AG04450 (cell line): ENCODE data around the gene KCTD5. TPM values are rescaled to one million over a fixed set of nuclear protein-coding genes. Genes with fewer than 3 reads are reported as not detected.
A peak's percentile ranks its signal among the peaks of the same experiment; 100 is the strongest.

Experiments used
- CTCF ChIA-PET: fragments of 300-600, 350-600 bp; formaldehyde crosslinking; extraction: SDS; loops from one replicate; lab custom pipeline; 2022; ENCODE audit warnings: antibody characterized with exemption, inconsistent platforms; lab: Charles Lee
- POLR2A ChIA-PET: fragments of 350-600 bp; formaldehyde crosslinking; extraction: SDS; loops from one replicate; lab custom pipeline; 2021; ENCODE audit warnings: antibody characterized with exemption, inconsistent platforms; lab: Yijun Ruan, JAX
- DNase-seq: peaks from one replicate; pipeline ENCODE4 v3.0.0-alpha.2; 2011; ENCODE audit warnings: low read depth, low spot score
- H3K27ac ChIP-seq: one replicate; pipeline ENCODE4 v1.5.1; 2012; ENCODE audit warnings: low read depth, low read length, control low read depth
- H3K27me3 ChIP-seq: one replicate; pipeline ENCODE4 v1.6.0; 2012; ENCODE audit warnings: low read length; ENCODE audit not compliant: control insufficient read depth, insufficient read depth
- H3K4me3 ChIP-seq: 2 replicates; pipeline ENCODE4 v1.5.1; 2011; ENCODE audit warnings: mild to moderate bottlenecking, low read depth, low read length, control low read depth
- H3K9me3 ChIP-seq: 2 replicates; pipeline ENCODE4 v1.5.1; 2012; ENCODE audit warnings: low read length; ENCODE audit not compliant: control insufficient read depth, insufficient read depth
- CTCF ChIP-seq: IDR thresholded peaks from 2 replicates; pipeline ENCODE4 v1.5.1; 2011; ENCODE audit warnings: low read depth, low read length, control low read depth, inconsistent platforms
- polyA plus RNA-seq: library from polyadenylated mRNA; depleted of rRNA; stranded (reverse); fragments of >200 nt; gene quantifications from 2 replicates; pipeline ENCODE4 v1.2.3, GENCODE V29; 2011

Gene KCTD5
- polyA plus RNA-seq, 1 experiment, result 27.8 TPM

GRCh38 chr16:2745961-2746360 lies 63.6 kb downstream of the KCTD5 start:
- POLR2A ChIA-PET, result interaction anchor here (1.0 kb wide), 1 partner anchor 9 kb away, joined by 3 read pairs; no protein-coding TSS in a partner anchor
- Histone ChIP-seq H3K27me3 (no peaks in the 10 kb centered on the region), H3K9me3 (no peaks in the 10 kb centered on the region; the same call in 1 of the 2 replicates), H3K27ac (no peak overlapping the region), H3K4me3 (no peak overlapping the region)
- TF ChIP-seq CTCF, result no peak
- DNase-seq, result no peak
- CTCF ChIA-PET, result no interaction called here

GRCh38 chr16:2748757-2749455 lies 66.6 kb downstream of the KCTD5 start:
- Histone ChIP-seq H3K27ac (no peak overlapping the region), H3K4me3 (no peak overlapping the region), H3K9me3 (peaks cover 10% of the 10 kb centered on the region), H3K27me3 (no peaks in the 10 kb centered on the region)
- DNase-seq, result no peak
- TF ChIP-seq CTCF, result no peak
- POLR2A ChIA-PET, result no interaction called here
- CTCF ChIA-PET, result no interaction called here

DNA sequence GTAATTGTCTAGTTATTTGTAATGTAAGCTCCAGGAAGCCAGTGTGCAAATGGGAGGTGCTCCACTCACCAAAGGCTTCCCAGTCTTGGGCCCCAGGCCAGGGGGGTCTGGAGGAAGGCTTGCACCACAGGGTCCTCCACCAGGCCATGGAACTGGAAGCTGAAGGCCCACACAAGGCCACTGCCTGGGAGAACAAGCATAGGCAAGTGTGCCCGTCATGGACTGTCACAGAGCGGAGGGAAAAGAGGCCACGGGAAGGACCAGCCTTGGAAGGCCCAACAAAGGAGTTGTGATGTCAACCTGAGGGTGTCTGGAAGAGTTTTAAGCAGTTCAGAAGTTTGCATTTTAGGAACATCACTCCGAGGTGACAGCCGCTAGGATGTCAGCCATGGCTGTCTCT lies 67.2 kb downstream of the KCTD5 start:
- no peak for TF ChIP-seq CTCF
- POLR2A ChIA-PET, result no interaction called here
- H3K4me3 ChIP-seq, result no peak overlapping the region
- no peaks in the 10 kb centered on the region for H3K27me3 ChIP-seq
- no peak for DNase-seq
- peaks cover 10% of the 10 kb centered on the region for H3K9me3 ChIP-seq
- no peak overlapping the region for H3K27ac ChIP-seq
- CTCF ChIA-PET, result no interaction called here

DNA sequence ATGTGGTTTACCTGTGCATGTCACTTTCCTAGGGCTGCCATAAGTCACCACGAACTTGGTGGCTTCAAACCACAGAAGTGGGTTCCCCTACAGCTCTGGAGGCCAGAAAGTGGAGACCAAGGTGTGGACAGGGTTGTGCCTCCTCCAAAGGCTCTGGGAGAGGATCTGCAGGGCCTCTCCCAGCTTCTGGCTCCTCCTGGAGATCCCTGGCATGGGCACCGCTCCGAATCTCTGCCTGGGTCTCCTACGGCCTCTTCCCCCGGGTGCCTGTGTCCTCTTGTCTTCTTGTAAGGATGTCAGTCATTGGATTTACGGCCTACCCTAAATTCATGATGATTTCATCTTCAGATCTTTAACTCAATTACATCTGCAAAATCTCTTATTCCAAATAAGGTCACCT lies 67.6 kb downstream of the KCTD5 start:
- Histone ChIP-seq H3K4me3 (no peak overlapping the region), H3K27me3 (no peaks in the 10 kb centered on the region), H3K27ac (no peak overlapping the region), H3K9me3 (peaks cover 10% of the 10 kb centered on the region)
- POLR2A ChIA-PET, result no interaction called here
- TF ChIP-seq CTCF, result no peak
- no peak for DNase-seq
- CTCF ChIA-PET, result no interaction called here

DNA sequence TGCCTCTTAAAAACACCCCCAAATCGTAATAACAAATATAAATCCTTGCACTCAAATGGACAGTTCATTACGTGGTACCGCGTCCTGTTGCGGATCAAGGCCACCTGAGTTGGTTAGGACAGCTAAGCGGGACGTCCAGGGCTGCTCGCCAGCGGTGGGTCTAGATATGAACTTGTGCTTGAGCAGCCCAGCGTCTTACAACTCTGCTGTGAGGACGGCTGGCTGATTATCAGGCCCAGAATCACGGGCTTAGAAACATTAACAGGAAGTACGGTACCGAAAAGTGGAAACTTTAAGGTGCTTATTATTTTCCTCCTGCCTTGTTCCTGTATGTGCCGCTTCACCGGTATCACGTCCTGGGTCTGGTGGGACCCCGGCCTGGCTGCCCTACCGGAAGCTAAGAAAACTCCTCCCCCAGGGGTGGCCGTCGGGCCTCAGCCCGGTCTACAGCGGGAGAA lies 69.3 kb downstream of the KCTD5 start:
- DNase-seq, result peak; percentile 8
- Histone ChIP-seq H3K27ac (peak overlapping the region; percentile 99), H3K27me3 (no peaks in the 10 kb centered on the region), H3K4me3 (peak overlapping the region; percentile 91), H3K9me3 (peaks cover 14% of the 10 kb centered on the region)
- TF ChIP-seq CTCF, result no peak
- POLR2A ChIA-PET, result interaction anchor here (1.1 kb wide), 1 partner anchor 20 kb away, joined by 3 read pairs; no protein-coding TSS in a partner anchor
- CTCF ChIA-PET, result no interaction called here
